Choroid plexus epithelial cell (primary cell): ENCODE measurements around the gene POLE4.

ENCODE experiments used
- DNase-seq: peaks from one replicate; pipeline ENCODE4 v3.0.0-alpha.2; 2010; ENCODE audit warnings: low read depth
- H3K4me3 ChIP-seq: 2 replicates; pipeline ENCODE4 v1.5.1; 2011; ENCODE audit warnings: low read depth, mild to moderate bottlenecking, control low read depth, low read length, moderate library complexity
- TF ChIP-seq, protein P1 (sequence below): conservative IDR thresholded peaks from 2 replicates; pipeline ENCODE4 v1.5.1; 2011; ENCODE audit warnings: low read depth, mild to moderate bottlenecking, control low read depth, inconsistent platforms, low read length, moderate library complexity

POLE4 gene

DNA sequence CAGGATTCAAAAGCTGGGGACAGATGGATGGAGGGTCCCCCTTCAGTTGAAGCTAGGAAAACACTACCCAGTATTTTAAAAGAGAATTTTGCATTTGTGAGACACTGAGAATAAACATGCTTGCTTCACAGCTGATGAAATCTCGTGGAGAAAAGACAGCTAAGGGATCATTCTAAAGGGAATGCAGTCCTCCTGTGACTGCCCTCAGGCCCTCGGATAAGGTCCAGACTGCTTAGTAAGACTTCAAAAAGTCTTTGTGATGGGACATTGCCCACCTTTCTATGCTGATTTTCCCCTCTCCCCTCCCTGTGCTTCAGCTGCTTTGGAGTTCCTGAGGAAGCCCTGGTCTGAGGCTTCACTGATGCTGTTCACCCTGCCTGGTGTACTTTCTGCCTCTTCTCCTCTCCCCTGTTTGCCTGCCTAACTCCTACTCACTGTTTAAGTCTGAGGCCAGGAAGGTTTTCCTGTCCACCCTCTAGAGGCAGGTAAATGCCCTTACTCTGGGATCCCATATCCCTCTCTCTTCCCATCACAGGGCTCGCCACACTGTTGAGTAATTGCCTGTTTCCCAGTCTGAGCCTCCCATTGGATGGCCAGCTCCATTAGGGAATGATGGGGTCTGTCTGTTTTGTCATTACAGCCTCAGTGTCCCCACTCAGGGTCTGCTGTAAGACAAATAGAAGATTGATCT, 26.6 kb downstream of the POLE4 start:
- no peak for DNase-seq
- no peak overlapping the region for H3K4me3 ChIP-seq
- TF ChIP-seq, protein P1, sequence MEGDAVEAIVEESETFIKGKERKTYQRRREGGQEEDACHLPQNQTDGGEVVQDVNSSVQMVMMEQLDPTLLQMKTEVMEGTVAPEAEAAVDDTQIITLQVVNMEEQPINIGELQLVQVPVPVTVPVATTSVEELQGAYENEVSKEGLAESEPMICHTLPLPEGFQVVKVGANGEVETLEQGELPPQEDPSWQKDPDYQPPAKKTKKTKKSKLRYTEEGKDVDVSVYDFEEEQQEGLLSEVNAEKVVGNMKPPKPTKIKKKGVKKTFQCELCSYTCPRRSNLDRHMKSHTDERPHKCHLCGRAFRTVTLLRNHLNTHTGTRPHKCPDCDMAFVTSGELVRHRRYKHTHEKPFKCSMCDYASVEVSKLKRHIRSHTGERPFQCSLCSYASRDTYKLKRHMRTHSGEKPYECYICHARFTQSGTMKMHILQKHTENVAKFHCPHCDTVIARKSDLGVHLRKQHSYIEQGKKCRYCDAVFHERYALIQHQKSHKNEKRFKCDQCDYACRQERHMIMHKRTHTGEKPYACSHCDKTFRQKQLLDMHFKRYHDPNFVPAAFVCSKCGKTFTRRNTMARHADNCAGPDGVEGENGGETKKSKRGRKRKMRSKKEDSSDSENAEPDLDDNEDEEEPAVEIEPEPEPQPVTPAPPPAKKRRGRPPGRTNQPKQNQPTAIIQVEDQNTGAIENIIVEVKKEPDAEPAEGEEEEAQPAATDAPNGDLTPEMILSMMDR: no peak

DNA sequence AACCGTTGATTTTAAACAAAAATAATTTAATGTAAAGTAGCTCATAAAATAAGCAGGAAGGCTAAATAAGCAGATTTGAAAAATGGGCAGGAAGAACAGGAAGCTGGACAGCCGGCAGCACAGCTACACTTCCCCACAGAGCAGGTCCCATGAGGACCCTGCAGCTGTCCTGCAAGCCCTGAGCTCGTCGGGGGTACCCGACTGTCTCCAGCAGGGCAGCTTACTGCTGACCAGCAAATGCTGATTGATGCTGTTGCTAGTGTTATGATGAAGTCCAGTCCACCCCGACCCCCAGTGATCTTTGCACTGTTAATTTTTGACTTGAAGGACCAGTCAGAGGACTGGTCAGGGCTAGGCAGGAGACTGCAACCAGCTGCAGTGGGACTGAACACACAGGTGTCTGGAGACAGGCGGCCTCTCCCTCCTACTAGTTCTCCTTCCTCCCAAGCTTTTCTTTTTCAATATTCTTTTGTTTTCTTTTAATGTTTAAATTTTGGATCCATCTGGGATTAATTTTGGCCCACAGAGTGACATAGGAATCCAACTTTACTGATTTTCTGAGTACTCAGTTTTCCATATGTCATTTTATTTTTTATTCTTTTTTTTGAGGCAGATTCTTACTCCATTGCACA, 27.7 kb downstream of the POLE4 start:
- TF ChIP-seq, protein P1: no peak
- peak; percentile 5 for DNase-seq

DNA sequence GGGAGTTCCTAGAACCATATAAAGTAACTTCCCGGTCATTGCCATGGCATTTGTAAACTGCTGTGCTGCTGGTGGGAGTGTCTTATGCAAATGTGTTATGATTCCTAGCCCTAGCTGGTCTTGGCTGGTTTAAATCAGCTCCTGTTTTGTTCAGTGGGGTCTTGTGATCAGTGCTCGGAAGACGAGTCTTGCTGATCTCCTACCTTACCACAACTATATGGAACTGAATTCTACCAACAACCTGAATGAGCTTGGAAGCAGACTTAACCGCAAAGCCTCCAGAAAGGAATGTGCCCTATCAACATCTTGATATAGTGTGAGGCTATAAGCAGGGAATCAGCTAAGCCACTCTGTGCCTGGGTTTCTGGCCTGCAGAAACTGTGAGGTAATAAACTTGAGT, 33.5 kb downstream of the POLE4 start:
- TF ChIP-seq, protein P1: no peak
- H3K4me3 ChIP-seq: no peak overlapping the region
- DNase-seq: peak; percentile 67

More for the DNA sequence above, 27.7 kb downstream of the POLE4 start:
- no peak overlapping the region for H3K4me3 ChIP-seq

DNA sequence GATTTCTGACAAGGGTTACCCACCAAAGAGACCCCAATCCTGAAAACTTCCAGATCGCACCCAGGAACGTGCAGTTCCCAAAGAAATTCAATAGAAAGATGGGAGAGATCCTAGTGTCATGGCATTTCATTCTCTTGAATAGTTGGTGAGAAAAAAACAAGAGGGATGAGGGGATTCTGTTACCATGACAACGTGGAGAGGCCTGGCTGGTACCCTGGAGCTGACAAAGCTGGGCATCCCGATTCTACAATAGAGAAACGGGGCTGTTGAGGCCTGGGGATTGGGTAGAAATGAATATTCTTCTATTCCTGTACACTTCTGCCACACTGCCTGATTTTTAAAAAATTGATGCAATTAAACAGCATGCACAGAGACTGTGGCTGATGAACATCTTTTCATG, 41.0 kb downstream of the POLE4 start:
- H3K4me3 ChIP-seq: no peak overlapping the region
- TF ChIP-seq, protein P1: no peak
- no peak for DNase-seq

DNA sequence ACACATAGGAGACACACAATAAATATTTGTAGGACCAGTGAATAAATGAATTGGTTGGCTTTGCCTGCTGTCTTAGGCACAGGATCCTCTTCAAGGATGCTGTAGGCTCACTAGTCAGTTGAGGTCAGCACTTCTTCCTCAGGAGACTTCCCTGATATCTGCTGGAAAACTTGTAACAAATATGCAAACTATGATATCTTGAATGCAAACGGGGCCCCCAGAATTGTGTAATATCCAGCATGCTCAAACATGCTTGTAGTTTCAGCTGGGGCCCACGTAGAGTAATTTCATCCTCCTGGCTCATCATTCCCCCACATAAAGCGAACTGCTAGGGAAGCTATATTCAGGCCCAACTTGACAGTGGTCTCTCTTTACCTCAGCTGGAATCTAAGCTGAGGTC, 43.6 kb downstream of the POLE4 start:
- DNase-seq: peak; percentile 56
- TF ChIP-seq, protein P1: no peak
- H3K4me3 ChIP-seq: no peak overlapping the region

DNA sequence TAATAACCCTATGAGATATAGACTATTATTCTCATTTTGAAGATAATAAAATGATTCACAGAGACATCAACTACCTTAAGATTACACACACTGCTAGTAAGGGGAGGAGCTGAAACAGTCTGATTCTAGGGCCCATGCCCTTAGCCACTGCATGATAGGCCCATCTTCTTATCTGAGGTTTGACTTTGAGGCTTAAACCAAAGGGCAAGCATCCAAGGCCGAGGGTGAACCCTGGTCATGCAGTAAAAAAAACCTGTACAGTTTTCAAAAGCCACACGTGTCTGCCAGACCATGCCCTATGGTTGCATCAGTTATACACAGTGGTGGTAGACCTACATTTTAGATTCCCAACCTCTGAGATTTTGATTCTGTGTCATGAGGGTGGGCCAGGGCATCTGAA, 44.8 kb downstream of the POLE4 start:
- no peak overlapping the region for H3K4me3 ChIP-seq
- no peak for DNase-seq
- TF ChIP-seq, protein P1: no peak

DNA sequence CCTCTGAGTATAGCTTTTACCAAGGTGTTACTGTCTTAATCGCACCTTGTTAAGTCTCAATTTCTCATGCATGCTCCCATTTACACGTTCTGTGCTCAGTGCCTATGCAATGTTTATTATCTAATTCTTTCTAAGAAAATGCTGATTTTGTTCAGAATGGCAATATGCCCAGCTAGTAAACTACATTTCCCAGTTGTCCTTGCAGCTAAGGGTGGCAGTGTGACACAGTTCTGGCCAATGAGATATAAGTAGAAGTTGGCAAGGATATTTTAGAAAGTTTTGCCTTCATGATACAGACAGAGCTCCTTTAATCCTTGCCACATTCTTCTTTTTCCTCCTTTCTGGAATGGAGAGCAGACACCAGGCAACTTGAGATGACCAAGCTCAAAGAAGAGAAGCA, 45.3 kb downstream of the POLE4 start:
- DNase-seq: peak; percentile 18

More for the DNA sequence above, 45.3 kb downstream of the POLE4 start:
- TF ChIP-seq, protein P1: no peak
- no peak overlapping the region for H3K4me3 ChIP-seq
